Hepatocyte (in vitro differentiated cells): ENCODE measurements around the gene TGM4. TPM values are rescaled to one million over a fixed set of nuclear protein-coding genes. Genes with fewer than 3 reads are reported as not detected.

Experiments
- DNase-seq: peaks from one replicate; pipeline ENCODE4 v3.0.0-alpha.2; 2016; ENCODE audit warnings: low spot score
- H2AFZ ChIP-seq: fragments of 200-600 bp; sonication (generic); 2 replicates; pipeline ENCODE4 v1.6.0; 2016; ENCODE audit warnings: antibody characterized with exemption, mild to moderate bottlenecking
- H3K27ac ChIP-seq: fragments of 200-600 bp; sonication (generic); 2 replicates; pipeline ENCODE4 v1.5.1; 2016; ENCODE audit warnings: mild to moderate bottlenecking
- H3K27me3 ChIP-seq: fragments of 200-600 bp; sonication (generic); 2 replicates; pipeline ENCODE4 v1.6.1; 2016
- H3K36me3 ChIP-seq: fragments of 200-600 bp; sonication (generic); replicated peaks from 2 replicates; pipeline ENCODE4 v1.5.1; 2016; ENCODE audit warnings: low read depth; ENCODE audit not compliant: insufficient read depth
- H3K4me1 ChIP-seq: fragments of 200-600 bp; sonication (generic); 2 replicates; pipeline ENCODE4 v1.5.1; 2016; ENCODE audit warnings: mild to moderate bottlenecking, moderate library complexity; ENCODE audit not compliant: insufficient read depth
- H3K4me2 ChIP-seq: fragments of 200-600 bp; sonication (generic); 2 replicates; pipeline ENCODE4 v1.6.0; 2016
- H3K4me3 ChIP-seq: fragments of 200-600 bp; sonication (generic); 2 replicates; pipeline ENCODE4 v1.5.1; 2016; ENCODE audit warnings: mild to moderate bottlenecking
- H3K79me2 ChIP-seq: fragments of 200-600 bp; sonication (generic); 2 replicates; pipeline ENCODE4 v1.6.0; 2017; ENCODE audit warnings: mild to moderate bottlenecking
- H3K9me2 ChIP-seq: fragments of 200-600 bp; sonication (generic); replicated peaks from 2 replicates; pipeline ENCODE4 v1.6.0; 2017; ENCODE audit warnings: mild to moderate bottlenecking; ENCODE audit not compliant: insufficient read depth
- H3K9me3 ChIP-seq: fragments of 200-600 bp; sonication (generic); 2 replicates; pipeline ENCODE4 v1.5.1; 2016; ENCODE audit warnings: low read depth, mild to moderate bottlenecking
- H4K20me1 ChIP-seq: fragments of 200-600 bp; sonication (generic); 2 replicates; pipeline ENCODE4 v1.6.0; 2016; ENCODE audit warnings: mild to moderate bottlenecking; ENCODE audit not compliant: insufficient read depth, poor library complexity, severe bottlenecking
- CTCF ChIP-seq: fragments of 200-600 bp; sonication (generic); IDR thresholded peaks from 2 replicates; pipeline ENCODE4 v1.5.1; 2016; ENCODE audit warnings: antibody characterized with exemption, mild to moderate bottlenecking; ENCODE audit not compliant: poor library complexity
- EZH2 ChIP-seq: fragments of 200-600 bp; sonication (generic); IDR thresholded peaks from 2 replicates; pipeline ENCODE4 v1.6.1; 2016; ENCODE audit warnings: antibody characterized with exemption, mild to moderate bottlenecking, borderline replicate concordance
- EZH2phosphoT487 ChIP-seq: fragments of 200-600 bp; sonication (generic); IDR thresholded peaks from one replicate; pipeline ENCODE4 v1.6.1; 2018; ENCODE audit warnings: antibody characterized with exemption, mild to moderate bottlenecking, low read depth, moderate library complexity; ENCODE audit not compliant: unreplicated experiment, severe bottlenecking
- WGBS: methylation state at CpG from one replicate; pipeline ENCODE4 v1.1.6; 2016; ENCODE audit warnings: low lambda C conversion rate; ENCODE audit errors: missing lambda C conversion rate; 5-methylcytosine and 5-hydroxymethylcytosine counted together
- polyA plus RNA-seq: library from polyadenylated mRNA; unstranded; fragments of >200 nt; fragmentation: Nextera tagmentation; extraction: Ambion mirVana; gene quantifications from 2 replicates; pipeline ENCODE4 v1.2.1, GENCODE V29; 2016
- total RNA-seq: library from RNA; depleted of rRNA; stranded (reverse); fragments of >200 nt; gene quantifications from 2 replicates; pipeline ENCODE4 v1.2.3, GENCODE V29; 2014

Gene TGM4
- total and polyA plus RNA-seq, 2 experiments from 2014 or later, result 0.43 TPM; not detected in 1

DNA sequence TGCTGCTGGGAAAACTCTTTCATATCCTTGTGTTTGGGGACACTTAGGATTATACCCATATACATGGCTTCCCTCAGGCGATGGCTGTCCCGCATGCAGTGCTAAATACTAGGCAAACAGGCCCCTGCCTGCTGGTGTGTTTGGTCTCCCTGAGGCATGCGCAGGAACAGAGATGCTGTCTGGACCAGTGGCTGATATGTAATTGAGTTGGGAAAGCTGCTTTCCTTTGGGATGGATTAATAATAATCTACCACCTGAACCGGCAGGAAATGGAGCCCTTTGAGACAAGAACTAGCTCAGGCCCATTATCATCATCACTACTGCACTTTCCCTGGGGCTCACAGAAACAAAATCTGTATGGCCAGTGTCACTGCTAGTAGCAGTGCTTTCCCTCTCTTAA lies 83.6 kb downstream of the TGM4 start:
- Histone ChIP-seq H3K4me3 (no peak overlapping the region), H3K9me3 (no peaks in the 10 kb centered on the region), H2AFZ (no peak overlapping the region), H3K4me2 (no peak overlapping the region), H3K9me2 (no peaks in the 10 kb centered on the region), H3K79me2 (peaks cover 58% of the 10 kb centered on the region), H3K36me3 (no peaks in the 10 kb centered on the region), H3K4me1 (no peaks in the 10 kb centered on the region), H3K27me3 (no peaks in the 10 kb centered on the region), H3K27ac (no peak overlapping the region), H4K20me1 (peaks cover 3% of the 10 kb centered on the region)
- no peak for TF ChIP-seq CTCF
- TF ChIP-seq EZH2, result no peak
- TF ChIP-seq EZH2phosphoT487, result no peak
- 96% methylated on average over 4 of the region's 4 CpGs for WGBS
- DNase-seq, result no peak

DNA sequence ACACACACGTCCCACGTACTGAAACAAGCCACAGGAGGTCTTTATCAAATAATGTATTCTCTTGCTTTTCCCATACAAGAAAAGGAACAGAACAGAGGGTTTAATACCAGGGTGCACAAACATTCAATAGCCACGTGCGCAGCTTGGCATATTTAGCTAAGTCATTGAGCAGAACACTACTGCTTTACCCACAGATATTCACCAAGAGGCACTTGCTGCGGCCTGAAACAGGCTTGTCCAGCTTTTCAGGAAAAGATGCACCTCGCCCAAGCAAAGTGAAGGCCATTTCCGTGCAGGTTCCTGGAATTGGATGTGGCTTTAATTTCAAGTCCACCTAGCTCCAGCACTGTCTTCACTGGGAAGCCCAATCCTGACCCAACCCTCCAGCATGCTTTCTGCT lies 84.0 kb downstream of the TGM4 start:
- Histone ChIP-seq H3K9me2 (no peaks in the 10 kb centered on the region), H3K9me3 (no peaks in the 10 kb centered on the region), H3K4me2 (no peak overlapping the region), H3K4me3 (no peak overlapping the region), H3K36me3 (no peaks in the 10 kb centered on the region), H3K79me2 (peaks cover 58% of the 10 kb centered on the region), H3K27ac (no peak overlapping the region), H3K27me3 (no peaks in the 10 kb centered on the region), H3K4me1 (no peaks in the 10 kb centered on the region), H4K20me1 (peaks cover 3% of the 10 kb centered on the region), H2AFZ (no peak overlapping the region)
- WGBS, result 89% methylated on average over 7 of the region's 7 CpGs
- TF ChIP-seq EZH2phosphoT487 (no peak), CTCF (no peak), EZH2 (no peak)
- no peak for DNase-seq

GRCh38 chr3:44960387-44961026 lies 86.1 kb downstream of the TGM4 start:
- Histone ChIP-seq H3K4me2 (no peak overlapping the region), H3K9me2 (no peaks in the 10 kb centered on the region), H3K36me3 (no peaks in the 10 kb centered on the region), H3K4me3 (no peak overlapping the region), H3K9me3 (no peaks in the 10 kb centered on the region), H3K4me1 (no peaks in the 10 kb centered on the region), H2AFZ (no peak overlapping the region), H3K27ac (no peak overlapping the region), H4K20me1 (peaks cover 3% of the 10 kb centered on the region), H3K79me2 (peaks cover 76% of the 10 kb centered on the region), H3K27me3 (no peaks in the 10 kb centered on the region)
- no peak for DNase-seq
- WGBS, result 98% methylated on average over 3 of the region's 3 CpGs
- TF ChIP-seq EZH2phosphoT487 (no peak), EZH2 (no peak), CTCF (no peak)

DNA sequence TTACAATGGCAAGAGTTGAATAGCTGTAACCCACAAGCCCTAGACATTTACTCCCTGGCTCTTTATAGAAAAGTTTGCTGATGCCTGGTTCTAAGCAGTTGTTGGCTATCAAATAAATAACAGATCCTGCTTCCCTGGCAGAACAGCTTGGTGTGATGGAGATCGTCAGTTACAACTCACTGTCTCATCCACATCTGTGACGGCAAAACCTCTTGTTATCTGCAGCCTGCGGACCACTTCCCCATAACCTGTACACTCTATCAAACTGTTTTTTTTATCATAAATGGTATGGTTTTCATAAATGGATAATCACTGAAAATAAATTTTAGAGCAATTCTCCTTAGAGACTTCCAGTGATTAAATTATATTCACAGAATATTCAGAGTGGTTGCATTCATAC lies 87.5 kb downstream of the TGM4 start:
- Histone ChIP-seq H4K20me1 (peaks cover 3% of the 10 kb centered on the region), H3K27ac (no peak overlapping the region), H3K4me1 (no peaks in the 10 kb centered on the region), H3K9me2 (no peaks in the 10 kb centered on the region), H3K79me2 (peaks cover 86% of the 10 kb centered on the region), H3K27me3 (no peaks in the 10 kb centered on the region), H3K9me3 (no peaks in the 10 kb centered on the region), H3K4me3 (no peak overlapping the region), H3K36me3 (no peaks in the 10 kb centered on the region), H2AFZ (no peak overlapping the region), H3K4me2 (no peak overlapping the region)
- no peak for DNase-seq
- WGBS, result 85% methylated on average over 3 of the region's 3 CpGs
- TF ChIP-seq EZH2phosphoT487 (no peak), EZH2 (no peak), CTCF (no peak)
